ENCODE data around the gene ERC1.

GRCh38 chr12:1056390-1056789 lies 65.4 kb downstream of the ERC1 start:
- TF ChIP-seq POLR2AphosphoS5 (IDR thresholded peaks at IDR 0.05) (no peak), CTCF (IDR thresholded peaks at IDR 0.05) (no peak), POLR2A (IDR thresholded peaks at IDR 0.05) (no peak)
